HepG2 (cell line): ENCODE measurements around the gene DHX32. TPM values are rescaled to one million over a fixed set of nuclear protein-coding genes. Genes with fewer than 3 reads are reported as not detected.
A peak's percentile ranks its signal among the peaks of the same experiment; 100 is the strongest.

ENCODE experiments used
- AHR ChIP-seq: IDR thresholded peaks from 2 replicates; pipeline ENCODE4 v1.6.1; 2018; ENCODE audit warnings: missing genetic modification reagents, missing compliant biosample characterization
- HMG20A ChIP-seq: IDR thresholded peaks from 2 replicates; pipeline ENCODE4 v1.6.1; 2016; ENCODE audit warnings: borderline replicate concordance
- HNRNPH1 ChIP-seq: fragments of 200-400 bp; formaldehyde crosslinking; optimal IDR thresholded peaks from 2 replicates; pipeline ENCODE3; 2017; ENCODE audit warnings: mild to moderate bottlenecking, low read depth, low read length
- MIXL1 ChIP-seq: IDR thresholded peaks from 2 replicates; pipeline ENCODE4 v1.6.1; 2016
- RELA ChIP-seq: sonication (generic); formaldehyde crosslinking; IDR thresholded peaks from 2 replicates; pipeline ENCODE4 v1.4.0; 2020; ENCODE audit warnings: missing genetic modification reagents
- SIX4 ChIP-seq: sonication (generic); formaldehyde crosslinking; IDR thresholded peaks from 2 replicates; pipeline ENCODE4 v1.4.0; 2020; ENCODE audit warnings: missing genetic modification reagents
- SOX13 ChIP-seq, 3 experiments: fragments of 450-650 bp in 1 of 3; sonication (generic) in 1 of 3; formaldehyde crosslinking in 1 of 3; IDR thresholded peaks in 2 of 3; conservative IDR thresholded peaks in 1 of 3; 2 replicates each; pipeline versions ENCODE4 v1.5.0 to v1.6.1; 2016 to 2020; ENCODE audit warnings: antibody characterized with exemption in 1 of 3, mild to moderate bottlenecking in 1 of 3, missing compliant biosample characterization in 1 of 3, missing genetic modification reagents in 1 of 3, moderate library complexity in 1 of 3
- TCF7 ChIP-seq: sonication (generic); IDR thresholded peaks from 2 replicates; pipeline ENCODE4 v1.6.1; 2016; ENCODE audit warnings: antibody characterized with exemption, low read depth
- TP53 ChIP-seq: sonication (generic); formaldehyde crosslinking; conservative IDR thresholded peaks from 2 replicates; pipeline ENCODE4 v1.4.0; 2020; ENCODE audit warnings: missing genetic modification reagents
- ZNF510 ChIP-seq: sonication (generic); formaldehyde crosslinking; IDR thresholded peaks from 2 replicates; pipeline ENCODE4 v1.4.0; 2020; ENCODE audit warnings: low read depth, mild to moderate bottlenecking, missing genetic modification reagents
- ZNF572 ChIP-seq: sonication (generic); formaldehyde crosslinking; IDR thresholded peaks from 2 replicates; pipeline ENCODE4 v1.5.1; 2020; ENCODE audit warnings: mild to moderate bottlenecking, missing genetic modification reagents
- ZNF589 ChIP-seq: sonication (generic); formaldehyde crosslinking; conservative IDR thresholded peaks from 2 replicates; pipeline ENCODE4 v1.8.0; 2022; ENCODE audit warnings: mild to moderate bottlenecking, moderate library complexity, missing genetic modification reagents
- ZNF749 ChIP-seq: sonication (generic); formaldehyde crosslinking; IDR thresholded peaks from 2 replicates; pipeline ENCODE4 v1.8.0; 2022; ENCODE audit warnings: mild to moderate bottlenecking, missing genetic modification reagents, moderate library complexity, borderline replicate concordance
- ZNF788 ChIP-seq: sonication (generic); formaldehyde crosslinking; IDR thresholded peaks from 2 replicates; pipeline ENCODE4 v1.5.0; 2020; ENCODE audit warnings: mild to moderate bottlenecking, missing genetic modification reagents, borderline replicate concordance
- polyA plus RNA-seq, 8 experiments: library from polyadenylated mRNA; depleted of rRNA in 3 of 8; stranded (reverse) in 7 of 8; unstranded in 1 of 8; fragments of >200 nt; fragmentation: Illumina TruSeq in 4 of 8; extraction: Trizol in 4 of 8; gene quantifications; 2 replicates each; pipeline versions ENCODE4 v1.2.1 to v1.2.3, GENCODE V29; 2011 to 2016; ENCODE audit warnings: low read depth in 4 of 8, missing spikeins in 1 of 8, mixed read lengths in 1 of 8; ENCODE audit not compliant: insufficient read depth in 1 of 8
- total RNA-seq, 5 experiments: library from RNA; depleted of rRNA; stranded (reverse); fragments of >200 nt; fragmentation: Illumina TruSeq; extraction: Trizol; gene quantifications; 2 replicates each; pipeline ENCODE4 v1.2.3, GENCODE V29; 2016; ENCODE audit warnings: low read depth in 1 of 5
- TF ChIP-seq, protein P1 (sequence below): sonication (generic); formaldehyde crosslinking; IDR thresholded peaks from 2 replicates; pipeline ENCODE4 v1.5.1; 2020; ENCODE audit warnings: mild to moderate bottlenecking, missing genetic modification reagents, moderate library complexity
- TF ChIP-seq, protein P2 (sequence below): sonication (generic); formaldehyde crosslinking; IDR thresholded peaks from 2 replicates; pipeline ENCODE4 v1.5.1; 2020; ENCODE audit warnings: missing genetic modification reagents, mild to moderate bottlenecking, borderline replicate concordance
- TF ChIP-seq, protein P3 (sequence below): sonication (generic); formaldehyde crosslinking; IDR thresholded peaks from 2 replicates; pipeline ENCODE4 v1.5.0; 2020; ENCODE audit warnings: mild to moderate bottlenecking, missing genetic modification reagents
- TF ChIP-seq, protein P4 (sequence below): sonication (generic); formaldehyde crosslinking; IDR thresholded peaks from 2 replicates; pipeline ENCODE4 v1.4.0; 2020; ENCODE audit warnings: mild to moderate bottlenecking, low read depth, missing genetic modification reagents

DHX32 gene
- total and polyA plus RNA-seq, 2 of the 13 experiments (the other 11 are each of a cell fraction or from before 2014, with no cell fraction given): 15.5 to 16.5 TPM

DNA sequence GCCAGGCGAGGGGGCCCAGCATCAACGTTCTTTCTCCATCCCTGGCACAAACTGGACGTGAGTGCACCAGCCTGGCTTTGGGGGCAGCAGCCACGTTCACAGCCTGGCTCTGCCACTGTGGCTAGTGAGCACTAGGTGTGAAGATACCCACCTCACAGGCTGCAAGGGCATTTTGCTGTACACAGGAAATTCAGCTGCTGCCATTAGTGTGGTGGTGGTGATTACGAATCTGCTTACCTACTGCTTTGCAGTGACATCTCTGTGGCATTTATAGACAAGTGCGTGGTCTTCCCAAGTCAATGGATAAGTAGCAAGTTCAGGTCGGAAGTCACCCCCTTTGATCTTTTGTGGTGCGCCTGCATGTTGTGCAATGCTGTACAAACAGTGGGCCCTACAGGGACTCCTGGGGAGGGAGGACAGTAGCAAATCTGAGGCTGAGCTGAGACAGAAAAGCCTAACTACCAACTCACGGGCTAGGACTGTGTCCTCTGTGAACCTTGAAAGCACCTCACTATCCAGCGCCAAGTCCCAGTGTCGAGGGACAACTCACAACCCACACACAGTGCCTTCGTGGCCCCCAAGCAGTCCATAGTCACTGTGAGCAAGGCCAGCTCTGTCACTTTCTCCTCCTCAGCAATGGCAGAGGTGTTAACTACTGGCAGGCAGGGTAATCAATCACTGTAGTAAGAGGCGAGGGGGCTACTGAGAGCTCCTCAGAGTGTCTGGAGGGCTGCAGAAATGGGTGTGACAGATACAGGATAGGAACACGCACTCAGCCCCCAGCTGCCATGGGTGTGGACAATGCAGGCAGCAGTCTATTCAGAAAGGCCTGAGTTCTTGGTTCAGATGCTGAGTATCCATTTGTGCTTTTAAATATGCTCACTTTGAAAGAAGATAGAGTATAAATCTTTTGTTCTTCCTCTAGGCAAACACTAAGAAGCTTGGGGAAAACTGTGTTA lies 88.5 kb downstream of the DHX32 start (continued):
- TF ChIP-seq, protein P1, sequence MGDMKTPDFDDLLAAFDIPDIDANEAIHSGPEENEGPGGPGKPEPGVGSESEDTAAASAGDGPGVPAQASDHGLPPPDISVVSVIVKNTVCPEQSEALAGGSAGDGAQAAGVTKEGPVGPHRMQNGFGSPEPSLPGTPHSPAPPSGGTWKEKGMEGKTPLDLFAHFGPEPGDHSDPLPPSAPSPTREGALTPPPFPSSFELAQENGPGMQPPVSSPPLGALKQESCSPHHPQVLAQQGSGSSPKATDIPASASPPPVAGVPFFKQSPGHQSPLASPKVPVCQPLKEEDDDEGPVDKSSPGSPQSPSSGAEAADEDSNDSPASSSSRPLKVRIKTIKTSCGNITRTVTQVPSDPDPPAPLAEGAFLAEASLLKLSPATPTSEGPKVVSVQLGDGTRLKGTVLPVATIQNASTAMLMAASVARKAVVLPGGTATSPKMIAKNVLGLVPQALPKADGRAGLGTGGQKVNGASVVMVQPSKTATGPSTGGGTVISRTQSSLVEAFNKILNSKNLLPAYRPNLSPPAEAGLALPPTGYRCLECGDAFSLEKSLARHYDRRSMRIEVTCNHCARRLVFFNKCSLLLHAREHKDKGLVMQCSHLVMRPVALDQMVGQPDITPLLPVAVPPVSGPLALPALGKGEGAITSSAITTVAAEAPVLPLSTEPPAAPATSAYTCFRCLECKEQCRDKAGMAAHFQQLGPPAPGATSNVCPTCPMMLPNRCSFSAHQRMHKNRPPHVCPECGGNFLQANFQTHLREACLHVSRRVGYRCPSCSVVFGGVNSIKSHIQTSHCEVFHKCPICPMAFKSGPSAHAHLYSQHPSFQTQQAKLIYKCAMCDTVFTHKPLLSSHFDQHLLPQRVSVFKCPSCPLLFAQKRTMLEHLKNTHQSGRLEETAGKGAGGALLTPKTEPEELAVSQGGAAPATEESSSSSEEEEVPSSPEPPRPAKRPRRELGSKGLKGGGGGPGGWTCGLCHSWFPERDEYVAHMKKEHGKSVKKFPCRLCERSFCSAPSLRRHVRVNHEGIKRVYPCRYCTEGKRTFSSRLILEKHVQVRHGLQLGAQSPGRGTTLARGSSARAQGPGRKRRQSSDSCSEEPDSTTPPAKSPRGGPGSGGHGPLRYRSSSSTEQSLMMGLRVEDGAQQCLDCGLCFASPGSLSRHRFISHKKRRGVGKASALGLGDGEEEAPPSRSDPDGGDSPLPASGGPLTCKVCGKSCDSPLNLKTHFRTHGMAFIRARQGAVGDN (CRISPR knock-in tag): peak; percentile 78
- peak; percentile 65; the same call in 1 of the 2 replicates for TF ChIP-seq SIX4
- TF ChIP-seq ZNF788 (CRISPR knock-in tag): peak; percentile 95; the same call in 1 of the 2 replicates
- peak; percentile 97 for TF ChIP-seq HMG20A (CRISPR knock-in tag)
- TF ChIP-seq ZNF589 (CRISPR knock-in tag): peak; percentile 92
- TF ChIP-seq ZNF572 (CRISPR knock-in tag): no peak
- TF ChIP-seq AHR: no peak
- TF ChIP-seq, protein P2, sequence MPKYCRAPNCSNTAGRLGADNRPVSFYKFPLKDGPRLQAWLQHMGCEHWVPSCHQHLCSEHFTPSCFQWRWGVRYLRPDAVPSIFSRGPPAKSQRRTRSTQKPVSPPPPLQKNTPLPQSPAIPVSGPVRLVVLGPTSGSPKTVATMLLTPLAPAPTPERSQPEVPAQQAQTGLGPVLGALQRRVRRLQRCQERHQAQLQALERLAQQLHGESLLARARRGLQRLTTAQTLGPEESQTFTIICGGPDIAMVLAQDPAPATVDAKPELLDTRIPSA (CRISPR knock-in tag): no peak
- peak; percentile 91 for TF ChIP-seq MIXL1 (CRISPR knock-in tag)
- peak; percentile 90 for TF ChIP-seq SOX13 (IDR thresholded peaks at IDR 0.05)
- peak in 1 of 2 experiments; percentile 97; a peak in 2 of 4 replicates for TF ChIP-seq SOX13 (CRISPR knock-in tag; conservative IDR thresholded peaks at IDR 0.05 in 1 of 2, IDR thresholded peaks at IDR 0.05 in 1 of 2)
- TF ChIP-seq ZNF510: 0 out of 2 replicates have a peak, but pooled peaks have one; percentile 36
- peak; percentile 43 for TF ChIP-seq HNRNPH1
- TF ChIP-seq ZNF749 (CRISPR knock-in tag): no peak
- peak; percentile 98 for TF ChIP-seq TCF7
- TF ChIP-seq, protein P3, sequence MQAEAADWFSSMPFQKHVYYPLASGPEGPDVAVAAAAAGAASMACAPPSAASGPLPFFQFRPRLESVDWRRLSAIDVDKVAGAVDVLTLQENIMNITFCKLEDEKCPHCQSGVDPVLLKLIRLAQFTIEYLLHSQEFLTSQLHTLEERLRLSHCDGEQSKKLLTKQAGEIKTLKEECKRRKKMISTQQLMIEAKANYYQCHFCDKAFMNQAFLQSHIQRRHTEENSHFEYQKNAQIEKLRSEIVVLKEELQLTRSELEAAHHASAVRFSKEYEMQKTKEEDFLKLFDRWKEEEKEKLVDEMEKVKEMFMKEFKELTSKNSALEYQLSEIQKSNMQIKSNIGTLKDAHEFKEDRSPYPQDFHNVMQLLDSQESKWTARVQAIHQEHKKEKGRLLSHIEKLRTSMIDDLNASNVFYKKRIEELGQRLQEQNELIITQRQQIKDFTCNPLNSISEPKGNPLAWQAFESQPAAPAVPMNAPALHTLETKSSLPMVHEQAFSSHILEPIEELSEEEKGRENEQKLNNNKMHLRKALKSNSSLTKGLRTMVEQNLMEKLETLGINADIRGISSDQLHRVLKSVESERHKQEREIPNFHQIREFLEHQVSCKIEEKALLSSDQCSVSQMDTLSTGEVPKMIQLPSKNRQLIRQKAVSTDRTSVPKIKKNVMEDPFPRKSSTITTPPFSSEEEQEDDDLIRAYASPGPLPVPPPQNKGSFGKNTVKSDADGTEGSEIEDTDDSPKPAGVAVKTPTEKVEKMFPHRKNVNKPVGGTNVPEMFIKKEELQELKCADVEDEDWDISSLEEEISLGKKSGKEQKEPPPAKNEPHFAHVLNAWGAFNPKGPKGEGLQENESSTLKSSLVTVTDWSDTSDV (CRISPR knock-in tag): no peak
- TF ChIP-seq, protein P4, sequence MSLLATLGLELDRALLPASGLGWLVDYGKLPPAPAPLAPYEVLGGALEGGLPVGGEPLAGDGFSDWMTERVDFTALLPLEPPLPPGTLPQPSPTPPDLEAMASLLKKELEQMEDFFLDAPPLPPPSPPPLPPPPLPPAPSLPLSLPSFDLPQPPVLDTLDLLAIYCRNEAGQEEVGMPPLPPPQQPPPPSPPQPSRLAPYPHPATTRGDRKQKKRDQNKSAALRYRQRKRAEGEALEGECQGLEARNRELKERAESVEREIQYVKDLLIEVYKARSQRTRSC (CRISPR knock-in tag): no peak
- TF ChIP-seq RELA (CRISPR knock-in tag): no peak
- no peak for TF ChIP-seq TP53 (CRISPR knock-in tag)
